NT2/D1 (cell line): Measurements from ENCODE around the gene C6orf62.

Experiments
- SUZ12 ChIP-seq: IDR thresholded peaks from 2 replicates; pipeline ENCODE4 v1.6.1; 2011; ENCODE audit not compliant: insufficient read length, insufficient read depth; ENCODE audit errors: extremely low read depth
- YY1 ChIP-seq: IDR thresholded peaks from 2 replicates; pipeline ENCODE4 v1.6.1; 2011; ENCODE audit not compliant: insufficient read length, insufficient read depth
- ZNF274 ChIP-seq: IDR thresholded peaks from 2 replicates; pipeline ENCODE4 v1.6.1; 2011; ENCODE audit warnings: mild to moderate bottlenecking, low read depth, low read length

DNA sequence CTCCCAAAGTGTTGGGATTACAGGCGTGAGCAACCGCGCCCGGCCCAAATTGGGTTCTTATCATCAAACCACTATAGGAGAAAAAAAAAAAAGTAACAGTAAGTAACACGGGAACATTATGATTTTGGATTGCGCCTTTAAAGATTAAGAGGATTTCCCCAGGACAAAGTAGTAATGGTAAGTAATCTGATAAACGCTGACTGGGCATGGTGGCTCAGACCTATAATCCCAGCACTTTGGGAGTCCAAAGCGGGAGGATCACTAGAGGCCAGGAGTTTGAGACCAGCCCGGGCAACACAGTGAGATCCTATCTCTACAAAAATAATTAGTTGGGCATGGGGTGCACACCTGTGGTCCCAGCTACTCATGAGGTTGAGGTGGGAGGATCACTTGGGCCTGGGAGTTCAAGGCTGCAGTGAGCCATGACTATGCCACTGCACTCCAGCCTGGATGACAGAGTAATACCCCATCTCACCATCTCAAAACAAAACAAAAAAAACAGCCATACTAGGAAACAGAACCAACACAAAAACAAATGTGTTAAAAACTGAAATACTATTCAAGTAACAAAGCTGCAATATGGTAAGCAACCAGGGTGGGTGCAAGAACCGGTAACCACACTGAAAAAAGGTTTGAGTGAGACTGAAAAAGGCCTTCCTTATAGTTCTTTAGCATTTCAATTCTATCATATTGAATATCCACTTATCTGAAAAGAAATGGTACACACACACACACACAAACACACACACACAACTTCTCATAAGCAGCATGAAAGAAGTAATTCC is 8.2 kb downstream of the C6orf62 start:
- TF ChIP-seq YY1 (no peak), ZNF274 (no peak), SUZ12 (no peak)
